ENCODE results near the gene DAPP1.
"Not testable (repeated sequence)": the region's sequence is repeated elsewhere in the genome, so short reads cannot be mapped to it uniquely, and the experiment has no call there.

Gene DAPP1

DNA sequence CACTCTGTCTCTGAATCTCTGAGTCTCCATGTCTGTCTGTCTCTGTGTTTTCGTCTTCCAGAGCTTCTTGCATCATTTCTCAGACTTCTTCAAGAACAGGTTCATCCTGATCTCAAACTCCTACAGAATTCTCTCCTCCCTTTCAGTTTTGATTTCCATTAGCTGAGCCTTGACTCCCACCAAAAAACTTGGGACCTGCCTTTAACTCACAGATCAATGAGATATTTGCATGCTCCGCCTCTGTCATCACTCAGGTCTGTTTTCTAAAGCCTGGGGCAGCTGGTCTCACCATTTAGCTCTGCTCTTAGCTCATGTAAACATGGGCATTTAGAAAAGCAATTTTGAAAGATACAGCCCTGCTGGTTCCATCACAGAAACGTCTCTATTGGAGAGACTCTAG, 8.6 kb downstream of the DAPP1 start:
- DNase-seq = no peak

- DNase-seq = no peak
These were observed 9.4 kb downstream of the DAPP1 start for GRCh38 chr4:99826016-99826415.

GRCh38 chr4:99827454-99827853, 10.8 kb downstream of the DAPP1 start:
- DNase-seq = no peak

DNA sequence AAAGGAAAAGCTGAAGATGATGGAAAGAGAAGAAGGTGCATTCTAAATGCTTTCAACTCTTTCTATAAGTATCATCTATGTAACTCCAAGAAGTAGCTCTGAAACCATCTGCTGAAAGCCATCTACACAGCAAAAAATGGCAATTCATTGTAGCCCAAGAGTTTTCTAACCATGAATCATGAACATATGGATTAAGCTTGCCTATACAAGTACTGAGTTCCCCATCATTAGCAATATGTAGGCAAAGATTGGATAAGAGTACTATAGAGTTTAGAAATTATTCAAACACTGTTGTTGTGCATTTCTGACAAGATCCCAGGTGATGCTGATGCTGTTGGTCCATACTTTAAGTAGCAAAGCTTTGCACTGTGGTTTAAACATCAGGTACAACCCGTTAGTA, 11.2 kb downstream of the DAPP1 start:
- no peak for DNase-seq

DNA sequence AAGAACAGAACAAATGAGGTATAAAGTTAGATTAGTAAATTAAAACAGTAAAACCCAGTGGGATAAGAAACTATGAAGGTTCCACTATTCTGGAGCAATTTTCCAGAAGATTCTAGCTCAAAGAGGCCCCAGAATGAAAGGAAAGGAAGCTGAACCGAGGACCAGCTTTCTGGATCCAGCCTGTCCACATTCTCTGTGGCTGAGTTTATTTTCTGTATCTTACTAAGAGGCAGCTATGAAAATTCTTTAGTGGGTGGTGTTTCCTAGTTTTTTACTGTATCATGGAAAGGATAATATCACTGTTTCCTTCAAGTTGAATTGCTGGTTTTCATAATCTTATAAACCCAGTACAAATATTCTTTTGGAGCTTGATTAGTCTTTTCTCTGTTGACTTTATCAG, 11.8 kb downstream of the DAPP1 start:
- no peak for DNase-seq

DNA sequence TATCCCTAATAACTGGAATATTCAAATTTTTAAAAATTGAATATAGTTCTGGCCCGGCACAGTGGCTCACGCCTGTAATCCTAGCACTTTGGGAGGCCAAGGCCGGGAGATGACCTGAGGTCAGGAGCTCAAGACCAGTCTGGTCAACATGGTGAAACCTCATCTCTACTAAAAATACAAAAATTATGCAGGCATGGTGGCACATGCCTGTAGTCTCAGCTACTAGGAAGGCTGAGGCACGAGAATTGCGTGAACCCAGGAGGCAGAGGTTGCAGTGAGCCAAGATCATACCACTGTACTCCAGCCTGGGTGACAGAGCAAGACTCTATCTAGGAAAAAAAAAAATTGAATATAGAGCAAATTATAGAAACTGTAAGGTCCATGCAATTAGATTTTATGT, 13.4 kb downstream of the DAPP1 start:
- not testable (repeated sequence) for DNase-seq

- DNase-seq = no peak
These were observed 15.7 kb downstream of the DAPP1 start for GRCh38 chr4:99832321-99832720.

- DNase-seq = no peak
These were observed 16.1 kb downstream of the DAPP1 start for GRCh38 chr4:99832758-99833157.

- no peak for DNase-seq
These were observed 17.1 kb downstream of the DAPP1 start for GRCh38 chr4:99833756-99834155.

- DNase-seq = no peak
These were observed 17.9 kb downstream of the DAPP1 start for GRCh38 chr4:99834569-99834968.

DNA sequence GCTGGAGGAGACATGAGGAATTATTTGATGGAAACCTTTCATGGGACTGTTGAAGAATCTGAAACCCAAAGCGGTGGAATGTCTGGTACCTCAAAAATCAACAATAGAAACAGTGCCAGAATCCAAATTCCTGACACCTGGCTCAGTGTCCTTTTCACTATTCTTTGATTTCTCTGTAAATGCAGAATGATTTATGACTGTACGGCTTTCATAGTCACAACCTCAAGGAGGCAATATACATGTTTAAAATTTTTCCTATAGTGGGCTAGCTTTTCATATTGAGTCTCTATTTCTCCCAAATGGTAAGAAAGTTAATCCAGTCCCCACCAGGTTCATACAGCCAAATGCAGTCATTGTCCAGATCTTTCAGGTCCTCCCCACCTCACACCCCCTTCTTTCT, 19.3 kb downstream of the DAPP1 start:
- DNase-seq = no peak

- DNase-seq = no peak
These were observed 22.3 kb downstream of the DAPP1 start for GRCh38 chr4:99838927-99839326.

DNA sequence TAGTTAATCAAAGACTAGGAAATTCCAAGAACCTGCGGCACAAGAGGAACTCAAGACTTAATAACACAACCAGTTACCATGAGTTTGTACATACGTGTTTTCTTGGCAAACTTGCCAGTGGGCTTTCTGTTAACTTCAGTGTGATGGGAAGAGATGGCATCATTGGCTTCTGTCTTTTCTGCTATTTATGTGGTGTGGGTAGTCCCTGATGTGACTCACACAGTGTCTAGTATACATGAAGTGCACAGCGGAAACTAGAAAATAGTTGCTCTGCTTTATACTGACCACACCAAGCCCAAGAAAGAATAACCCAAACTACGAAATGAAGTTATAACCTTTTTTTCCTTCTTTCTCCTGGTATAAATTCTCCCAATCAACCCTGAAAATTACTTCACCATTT, 24.5 kb downstream of the DAPP1 start:
- DNase-seq = no peak

GRCh38 chr4:99843413-99843812, 26.8 kb downstream of the DAPP1 start:
- DNase-seq = no peak

- DNase-seq = no peak
These were observed 27.4 kb downstream of the DAPP1 start for GRCh38 chr4:99844048-99844447.

GRCh38 chr4:99845179-99845578, 28.6 kb downstream of the DAPP1 start:
- DNase-seq = no peak

- DNase-seq = no peak
These were observed 29.3 kb downstream of the DAPP1 start for GRCh38 chr4:99845708-99846469.

DNA sequence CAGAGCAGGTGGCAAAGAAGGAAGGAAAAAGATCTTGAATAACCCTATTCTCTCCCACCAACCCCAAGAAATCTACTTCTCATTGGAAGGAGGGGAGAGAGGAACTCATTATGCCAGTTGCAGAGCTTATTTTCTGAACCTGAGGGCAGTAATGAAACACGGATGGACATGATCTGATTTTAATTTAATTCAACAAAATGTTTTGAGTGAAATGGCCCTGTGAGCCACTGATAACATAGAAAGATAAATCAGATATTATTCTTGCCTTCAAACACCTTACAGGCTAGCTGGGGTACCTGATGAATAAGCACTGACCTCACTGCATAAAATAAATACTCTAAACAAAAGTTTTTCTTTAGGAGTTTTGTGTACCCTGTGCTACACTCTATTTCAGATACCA, 30.3 kb downstream of the DAPP1 start:
- no peak for DNase-seq

GRCh38 chr4:99847362-99847976, 30.8 kb downstream of the DAPP1 start:
- DNase-seq = no peak

GRCh38 chr4:99848591-99849001, 32.0 kb downstream of the DAPP1 start:
- no peak for DNase-seq

- DNase-seq = no peak
These were observed 35.6 kb downstream of the DAPP1 start for GRCh38 chr4:99852199-99852749.

- no peak for DNase-seq
These were observed 36.6 kb downstream of the DAPP1 start for GRCh38 chr4:99853190-99853589.

GRCh38 chr4:99853999-99854398, 37.4 kb downstream of the DAPP1 start:
- DNase-seq = no peak

GRCh38 chr4:99855678-99856077, 39.1 kb downstream of the DAPP1 start:
- no peak for DNase-seq

- no peak for DNase-seq
These were observed 39.5 kb downstream of the DAPP1 start for GRCh38 chr4:99856166-99856565.
